ENCODE results near the gene CDK15.

- no peak for TF ChIP-seq CTCF (IDR thresholded peaks at IDR 0.05 in 8 of 11, conservative IDR thresholded peaks at IDR 0.05 in 3 of 11)
- no peak for TF ChIP-seq POLR2AphosphoS5 (IDR thresholded peaks at IDR 0.05)
- TF ChIP-seq POLR2A (IDR thresholded peaks at IDR 0.05) = no peak
Measured at GRCh38 chr2:201931475-201931874, 125.1 kb downstream of the CDK15 start.
